ENCODE measurements around the gene CNDP1. TPM values are rescaled to one million over a fixed set of nuclear protein-coding genes. Genes with fewer than 3 reads are reported as not detected.

Gene CNDP1
- total RNA-seq (1 to 10 TPM in 1 of 2 donors, under 1 TPM in 1; 0.09 to 8.2 TPM), polyA plus RNA-seq (10 to 100 TPM in 1 of 2 donors, 1 to 10 TPM in 1; 3.4 to 21.1 TPM)

- H3K9me3 ChIP-seq (ENCODE audit: control insufficient read depth in 4 of 4, low read length in 3 of 4) = no peaks in the 10 kb centered on the region
- H3K27ac ChIP-seq (ENCODE audit: low read depth in 1 of 2, low read length in 2 of 2) = no peak within 1 kb of the TSS
- 93% methylated on average over 21 of the region's 21 CpGs for WGBS
- no peak for TF ChIP-seq HNF4G (IDR thresholded peaks at IDR 0.05)
- TF ChIP-seq ZBTB33 (IDR thresholded peaks at IDR 0.05) = no peak
- no peak for TF ChIP-seq GABPA (IDR thresholded peaks at IDR 0.05 in 1 of 2, conservative IDR thresholded peaks at IDR 0.05 in 1 of 2)
- TF ChIP-seq EGR1 (IDR thresholded peaks at IDR 0.05; ENCODE audit: low read depth in 2 of 2) = no peak
- no peak within 1 kb of the TSS for H3K4me3 ChIP-seq (ENCODE audit: low read depth in 1 of 3, low read length in 3 of 3)
- H3K9ac ChIP-seq (ENCODE audit: low read depth in 1 of 2, low read length in 2 of 2) = no peak within 1 kb of the TSS
- no peak for DNase-seq (ENCODE audit: low spot score)
- H3K36me3 ChIP-seq (ENCODE audit: control insufficient read depth in 4 of 4, insufficient read depth in 3 of 4, low read depth in 1 of 4, low read length in 3 of 4) = no peaks in the 10 kb centered on the region
- no peaks in the 10 kb centered on the region for H3K27me3 ChIP-seq (ENCODE audit: control insufficient read depth in 4 of 4, insufficient read depth in 4 of 4, low read length in 3 of 4)
- peaks cover 3 to 10% (median 8%) of the 10 kb centered on the region in 4 donors for H3K4me1 ChIP-seq (ENCODE audit: control insufficient read depth in 4 of 4, insufficient read depth in 4 of 4, low read length in 3 of 4)
These were observed at the start of gene CNDP1 for GRCh38 chr18:74534150-74534969. TSS of gene CNDP1 (plus strand) at chr18:74534500. CDS start at chr18:74534668, 168 bp downstream.

- no peaks in the 10 kb centered on the region for H3K4me1 ChIP-seq (ENCODE audit: control insufficient read depth in 4 of 4, insufficient read depth in 4 of 4, low read length in 3 of 4)
- no peaks in the 10 kb centered on the region for H3K27me3 ChIP-seq (ENCODE audit: control insufficient read depth in 4 of 4, insufficient read depth in 4 of 4, low read length in 3 of 4)
- DNase-seq (ENCODE audit: low spot score) = no peak
- H3K4me3 ChIP-seq (ENCODE audit: low read depth in 1 of 3, low read length in 3 of 3) = no peak overlapping the region
- no peak for TF ChIP-seq RXRA (IDR thresholded peaks at IDR 0.05)
- no peak for TF ChIP-seq GABPA (IDR thresholded peaks at IDR 0.05 in 1 of 2, conservative IDR thresholded peaks at IDR 0.05 in 1 of 2)
- no peak for TF ChIP-seq MAX (IDR thresholded peaks at IDR 0.05)
- TF ChIP-seq ZBTB33 (IDR thresholded peaks at IDR 0.05) = no peak
- TF ChIP-seq REST (IDR thresholded peaks at IDR 0.05) = no peak
- TF ChIP-seq YY1 (IDR thresholded peaks at IDR 0.05) = no peak
- no peak for TF ChIP-seq ATF3 (IDR thresholded peaks at IDR 0.05)
- no peak for TF ChIP-seq HNF4G (IDR thresholded peaks at IDR 0.05)
- TF ChIP-seq NR2F2 (IDR thresholded peaks at IDR 0.05) = no peak
- TF ChIP-seq SP1 (IDR thresholded peaks at IDR 0.05) = no peak
- TF ChIP-seq TAF1 (conservative IDR thresholded peaks at IDR 0.05) = no peak
- TF ChIP-seq HNF4A (conservative IDR thresholded peaks at IDR 0.05) = no peak
- TF ChIP-seq JUND (IDR thresholded peaks at IDR 0.05) = no peak
- TF ChIP-seq FOXA1 (IDR thresholded peaks at IDR 0.05) = no peak
- no peak for TF ChIP-seq FOXA2 (IDR thresholded peaks at IDR 0.05)
- no peak for TF ChIP-seq RAD21 (IDR thresholded peaks at IDR 0.05)
- WGBS = 94% methylated on average over 15 of the region's 15 CpGs
- no peak overlapping the region for H3K27ac ChIP-seq (ENCODE audit: low read depth in 1 of 2, low read length in 2 of 2)
- H3K9me3 ChIP-seq (ENCODE audit: control insufficient read depth in 4 of 4, low read length in 3 of 4) = no peaks in the 10 kb centered on the region
- no peak overlapping the region for H3K9ac ChIP-seq (ENCODE audit: low read depth in 1 of 2, low read length in 2 of 2)
- H3K36me3 ChIP-seq (ENCODE audit: control insufficient read depth in 4 of 4, insufficient read depth in 3 of 4, low read depth in 1 of 4, low read length in 3 of 4) = no peaks in the 10 kb centered on the region
These were observed 48.0 kb upstream of the CNDP1 start for GRCh38 chr18:74486119-74486849.
